RPMI7951 (cell line): Measurements from ENCODE around the gene CRISPLD2. TPM values are rescaled to one million over a fixed set of nuclear protein-coding genes. Genes with fewer than 3 reads are reported as not detected.
"Not testable (repeated sequence)": the region's sequence is repeated elsewhere in the genome, so short reads cannot be mapped to it uniquely, and the experiment has no call there.

ENCODE experiments used
- DNase-seq: peaks from one replicate; pipeline ENCODE4 v3.0.0-alpha.2; 2012; ENCODE audit warnings: low read depth
- total RNA-seq: library from RNA; depleted of rRNA; stranded (reverse); fragments of >200 nt; shearing (Covaris generic); gene quantifications from 2 replicates; pipeline ENCODE4 v1.2.3, GENCODE V29; 2014

The CRISPLD2 gene
- total RNA-seq, 1 experiment from 2014 or later, result 8.8 TPM

GRCh38 chr16:84929421-84930297 lies 109.9 kb downstream of the CRISPLD2 start:
- DNase-seq, result no peak

- DNase-seq, result no peak
Measured at GRCh38 chr16:84930298-84931106, 110.7 kb downstream of the CRISPLD2 start.

GRCh38 chr16:84931107-84931494 lies 111.3 kb downstream of the CRISPLD2 start:
- DNase-seq, result no peak

- DNase-seq, result no peak
Measured at GRCh38 chr16:84931506-84931905, 111.7 kb downstream of the CRISPLD2 start.

GRCh38 chr16:84932681-84933080 lies 112.9 kb downstream of the CRISPLD2 start:
- peak; percentile 79 for DNase-seq

- peak; percentile 54 for DNase-seq
Measured at GRCh38 chr16:84933774-84934631, 114.2 kb downstream of the CRISPLD2 start.

- no peak for DNase-seq
Measured at GRCh38 chr16:84937196-84938005, 117.6 kb downstream of the CRISPLD2 start.

GRCh38 chr16:84938616-84939015 lies 118.8 kb downstream of the CRISPLD2 start:
- not testable (repeated sequence) for DNase-seq

- DNase-seq, result peak; percentile 71
Measured at GRCh38 chr16:84940670-84941551, 121.1 kb downstream of the CRISPLD2 start.

- DNase-seq, result peak; percentile 96
Measured at GRCh38 chr16:84941921-84942320, 122.1 kb downstream of the CRISPLD2 start.

- DNase-seq, result peak; percentile 50
Measured at GRCh38 chr16:84942786-84943185, 123.0 kb downstream of the CRISPLD2 start.

- peak; percentile 48 for DNase-seq
Measured at GRCh38 chr16:84943620-84944019, 123.8 kb downstream of the CRISPLD2 start.

- DNase-seq, result no peak
Measured at GRCh38 chr16:84947022-84947421, 127.2 kb downstream of the CRISPLD2 start.

- no peak for DNase-seq
Measured at GRCh38 chr16:84947996-84948850, 128.4 kb downstream of the CRISPLD2 start.

GRCh38 chr16:84948851-84949610 lies 129.2 kb downstream of the CRISPLD2 start:
- DNase-seq, result no peak

GRCh38 chr16:84949772-84950436 lies 130.1 kb downstream of the CRISPLD2 start:
- no peak for DNase-seq

- DNase-seq, result no peak
Measured at GRCh38 chr16:84950906-84951305, 131.1 kb downstream of the CRISPLD2 start.
